GF-D8 (cell line): ENCODE data around the gene S100A13.
"Not testable (repeated sequence)": the region's sequence is repeated elsewhere in the genome, so short reads cannot be mapped to it uniquely, and the experiment has no call there.

Experiments
- DNase-seq: peaks from one replicate; lab custom pipeline; 2025; lab: John Stamatoyannopoulos, UW

S100A13 gene

GRCh38 chr1:153608089-153608682 lies 19.1 kb downstream of the S100A13 start:
- no peak for DNase-seq

DNA sequence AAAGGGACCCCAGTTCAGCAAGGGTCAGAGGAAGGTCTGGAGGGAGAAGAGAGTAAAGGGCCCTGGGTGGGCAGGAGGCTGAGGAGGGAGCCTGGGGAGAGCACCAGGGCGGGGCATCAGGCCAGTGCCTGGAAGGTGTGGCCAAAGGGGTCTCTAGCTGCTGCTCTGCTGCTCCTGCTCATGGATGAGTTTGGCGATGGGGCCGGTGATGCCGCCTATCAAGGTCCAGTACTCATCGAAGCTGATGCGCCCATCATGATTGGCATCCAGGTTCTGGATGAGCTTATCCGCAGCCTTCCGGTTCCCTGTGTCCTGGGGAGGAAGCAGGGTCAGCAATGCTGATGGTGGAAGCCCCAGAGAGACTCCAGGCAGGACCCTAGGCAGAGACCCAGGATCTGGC lies 19.9 kb downstream of the S100A13 start:
- no peak for DNase-seq

- no peak for DNase-seq
Observed at GRCh38 chr1:153606194-153606593, 21.1 kb downstream of the S100A13 start.

DNA sequence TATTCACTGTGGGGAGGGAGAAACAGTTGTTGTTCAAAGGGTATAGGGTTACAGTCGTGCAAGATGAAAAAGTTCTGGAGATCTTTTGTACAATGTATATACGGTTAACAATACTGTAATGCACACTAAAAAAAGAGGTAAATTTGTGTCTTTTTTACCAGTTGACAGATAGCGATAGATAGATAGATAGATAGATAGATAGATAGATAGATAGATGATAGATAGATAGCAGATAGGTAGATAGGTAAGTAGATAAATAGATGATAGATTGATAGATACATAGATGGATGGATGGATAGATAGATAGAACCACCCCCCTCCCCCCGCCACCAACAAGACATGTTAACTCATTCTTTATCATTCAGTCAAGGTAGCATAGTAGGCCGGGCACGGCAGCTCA lies 24.6 kb downstream of the S100A13 start:
- DNase-seq, result no peak

DNA sequence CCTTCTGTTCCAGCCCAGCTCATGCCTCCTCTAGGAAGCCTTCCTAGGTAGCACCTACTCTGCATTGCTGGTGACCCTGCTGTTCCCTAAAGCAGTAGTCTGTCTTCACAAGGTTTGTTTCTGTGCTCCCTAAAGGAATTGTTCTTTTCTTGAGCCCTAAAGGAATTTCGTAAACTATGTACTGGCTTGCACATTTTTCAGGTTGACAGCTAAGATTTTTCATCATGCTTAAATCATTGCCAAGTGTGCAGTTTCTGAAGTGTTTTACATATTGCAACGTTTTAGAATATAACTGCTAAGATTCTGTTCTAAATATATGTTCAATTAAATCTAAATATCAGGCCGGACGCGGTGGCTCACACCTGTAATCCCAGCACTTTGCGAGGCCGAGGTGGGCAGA lies 27.5 kb downstream of the S100A13 start:
- no peak for DNase-seq

GRCh38 chr1:153598309-153599172 lies 28.8 kb downstream of the S100A13 start:
- DNase-seq, result peak; percentile 87

GRCh38 chr1:153597206-153597605 lies 30.1 kb downstream of the S100A13 start:
- DNase-seq, result no peak

- DNase-seq, result no peak
Observed at GRCh38 chr1:153592748-153593147, 34.6 kb downstream of the S100A13 start.

DNA sequence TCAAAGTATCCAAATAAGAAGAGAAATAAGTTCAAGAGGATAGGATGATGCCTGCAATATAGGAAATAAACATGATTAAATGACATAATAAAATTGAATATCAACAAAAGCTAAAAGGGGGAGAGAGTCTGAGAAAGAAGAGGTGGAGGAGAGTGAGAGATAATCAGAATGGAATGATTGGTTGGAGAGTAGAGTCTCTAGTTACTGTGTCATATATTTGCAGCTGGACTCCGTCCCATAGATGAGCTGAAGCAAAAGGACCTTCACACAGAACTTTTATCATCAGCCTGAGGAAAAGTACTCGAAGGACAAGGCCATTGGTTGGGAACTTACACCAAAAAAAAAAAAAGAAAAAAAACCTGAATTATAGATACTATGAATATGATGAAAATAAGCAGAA lies 38.8 kb downstream of the S100A13 start:
- no peak for DNase-seq

GRCh38 chr1:153588033-153588432 lies 39.3 kb downstream of the S100A13 start:
- not testable (repeated sequence) for DNase-seq

- no peak for DNase-seq
Observed at GRCh38 chr1:153587314-153587713, 40.0 kb downstream of the S100A13 start.

- DNase-seq, result no peak
Observed at GRCh38 chr1:153586347-153586746, 41.0 kb downstream of the S100A13 start.

GRCh38 chr1:153585006-153585405 lies 42.3 kb downstream of the S100A13 start:
- no peak for DNase-seq

DNA sequence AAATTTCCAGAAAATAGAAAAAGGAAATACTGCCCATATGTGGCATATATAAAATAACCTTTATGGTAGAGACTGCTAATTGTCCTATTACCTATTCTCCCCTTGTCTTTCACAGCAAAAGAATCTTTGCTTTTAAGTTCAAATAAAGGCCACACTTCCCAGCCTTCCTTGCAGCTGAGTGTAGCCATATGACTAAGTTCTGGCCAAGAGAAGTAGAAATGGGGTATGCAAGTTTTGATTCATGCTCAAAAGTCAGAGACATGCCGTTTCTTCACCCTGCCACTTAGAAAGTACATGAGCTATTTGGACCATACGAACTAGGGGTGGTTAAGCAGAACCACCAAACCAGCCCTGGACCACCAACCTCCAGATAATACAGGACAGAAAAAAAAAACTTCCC lies 43.3 kb downstream of the S100A13 start:
- DNase-seq, result no peak

- DNase-seq, result not testable (repeated sequence)
Observed at GRCh38 chr1:153583514-153583913, 43.8 kb downstream of the S100A13 start.

- not testable (repeated sequence) for DNase-seq
Observed at GRCh38 chr1:153582836-153583235, 44.5 kb downstream of the S100A13 start.

DNA sequence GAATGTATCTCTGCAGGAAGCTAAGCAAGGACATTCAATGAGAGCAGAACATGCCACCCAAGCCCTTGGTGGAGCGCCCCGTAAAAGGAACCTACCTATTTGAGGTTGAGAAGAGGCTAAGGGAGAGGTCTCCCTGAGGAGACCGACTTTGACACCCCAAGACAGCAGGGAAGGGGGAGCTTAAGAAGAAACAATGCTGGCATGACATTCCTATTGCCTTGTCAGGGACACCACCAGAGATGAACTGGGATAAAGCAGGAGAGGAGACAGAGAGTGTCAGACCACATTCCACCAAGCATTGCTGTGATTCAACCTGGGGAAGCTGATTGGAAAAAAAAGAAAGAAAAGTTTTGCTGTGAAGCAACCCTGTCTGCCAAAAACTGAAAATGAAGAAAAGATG lies 48.4 kb downstream of the S100A13 start:
- no peak for DNase-seq

DNA sequence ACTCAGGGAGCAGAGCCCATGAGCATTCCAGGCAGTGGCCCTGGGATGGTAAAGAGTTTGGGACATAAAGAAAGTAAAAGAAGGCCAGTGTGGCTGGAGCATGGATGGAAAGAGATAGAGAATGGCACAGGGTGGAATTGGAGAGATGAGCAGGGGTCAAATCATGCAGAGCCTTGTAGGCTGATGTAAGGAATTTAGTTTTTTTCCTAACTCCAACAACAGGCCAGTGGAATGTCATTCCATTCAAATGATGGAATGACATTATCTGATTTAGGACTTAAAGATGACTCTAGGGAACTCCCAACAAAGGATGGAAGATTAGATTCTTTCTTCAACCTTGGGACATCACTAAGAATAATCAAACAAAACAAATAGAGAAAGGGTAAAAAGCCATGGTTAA lies 48.8 kb downstream of the S100A13 start:
- DNase-seq, result no peak

DNA sequence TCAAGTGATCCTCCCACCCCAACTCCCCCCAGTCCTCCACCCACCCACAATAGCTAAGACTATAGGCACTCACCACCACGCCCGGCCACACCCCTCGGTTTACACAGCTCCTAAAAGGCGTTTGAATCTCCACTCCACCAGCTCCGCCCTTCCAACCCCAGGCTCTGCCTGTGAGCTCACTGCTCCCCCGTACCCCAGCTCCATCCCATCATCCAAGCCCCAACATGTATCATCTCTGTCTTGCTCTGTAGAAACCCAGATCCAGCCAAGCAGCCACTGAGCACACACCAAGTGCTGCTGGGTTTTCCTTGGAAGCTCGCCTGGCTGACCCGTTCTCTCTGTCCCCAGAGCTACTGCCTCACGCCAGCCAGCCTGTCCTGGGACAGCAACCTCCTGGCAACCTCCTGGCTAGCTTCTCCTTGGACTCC lies 49.7 kb downstream of the S100A13 start:
- no peak for DNase-seq

GRCh38 chr1:153577138-153577537 lies 50.2 kb downstream of the S100A13 start:
- DNase-seq, result no peak

- not testable (repeated sequence) for DNase-seq
Observed at GRCh38 chr1:153575497-153575896, 51.8 kb downstream of the S100A13 start.

GRCh38 chr1:153575081-153575491 lies 52.2 kb downstream of the S100A13 start:
- not testable (repeated sequence) for DNase-seq

DNA sequence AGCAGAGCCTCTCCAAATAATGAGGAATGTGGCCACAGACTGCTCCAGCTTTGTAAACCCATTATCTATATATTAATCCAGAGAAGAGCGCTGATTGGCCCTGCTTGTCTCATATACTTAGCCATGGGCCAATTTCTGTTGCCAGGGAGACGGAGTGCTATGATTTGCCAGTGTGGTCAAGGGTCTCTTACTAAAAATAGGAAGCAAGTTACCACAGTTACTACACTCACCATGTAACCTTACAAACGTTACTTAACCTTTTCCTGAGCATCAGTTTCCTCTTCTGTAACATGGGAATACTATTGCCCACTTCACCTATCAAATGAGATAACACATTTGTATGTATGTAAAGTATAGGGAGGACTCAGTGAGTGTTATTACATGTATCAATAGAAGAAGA lies 54.0 kb downstream of the S100A13 start:
- no peak for DNase-seq
